NT2/D1 (cell line): ENCODE results near the gene SH3BP2.

Experiments used
- SUZ12 ChIP-seq: IDR thresholded peaks from 2 replicates; pipeline ENCODE4 v1.6.1; 2011; ENCODE audit not compliant: insufficient read length, insufficient read depth; ENCODE audit errors: extremely low read depth
- YY1 ChIP-seq: IDR thresholded peaks from 2 replicates; pipeline ENCODE4 v1.6.1; 2011; ENCODE audit not compliant: insufficient read length, insufficient read depth

GRCh38 chr4:2827874-2828751 lies 35.2 kb downstream of the SH3BP2 start:
- TF ChIP-seq YY1 = no peak
- no peak for TF ChIP-seq SUZ12
